ENCODE data around the gene PILRA. TPM values are rescaled to one million over a fixed set of nuclear protein-coding genes. Genes with fewer than 3 reads are reported as not detected.
"Not testable (repeated sequence)": the region's sequence is repeated elsewhere in the genome, so short reads cannot be mapped to it uniquely, and the experiment has no call there.

PILRA gene
- total RNA-seq, 1 donor from 2014 or later, result 0.82 TPM

- DNase-seq (ENCODE audit: low spot score in 2 of 2) (no peak), FAIRE-seq (no peak)
Observed at GRCh38 chr7:100432621-100433275, 59.5 kb downstream of the PILRA start.

GRCh38 chr7:100433276-100433591, 59.9 kb downstream of the PILRA start:
- FAIRE-seq, result no peak

DNA sequence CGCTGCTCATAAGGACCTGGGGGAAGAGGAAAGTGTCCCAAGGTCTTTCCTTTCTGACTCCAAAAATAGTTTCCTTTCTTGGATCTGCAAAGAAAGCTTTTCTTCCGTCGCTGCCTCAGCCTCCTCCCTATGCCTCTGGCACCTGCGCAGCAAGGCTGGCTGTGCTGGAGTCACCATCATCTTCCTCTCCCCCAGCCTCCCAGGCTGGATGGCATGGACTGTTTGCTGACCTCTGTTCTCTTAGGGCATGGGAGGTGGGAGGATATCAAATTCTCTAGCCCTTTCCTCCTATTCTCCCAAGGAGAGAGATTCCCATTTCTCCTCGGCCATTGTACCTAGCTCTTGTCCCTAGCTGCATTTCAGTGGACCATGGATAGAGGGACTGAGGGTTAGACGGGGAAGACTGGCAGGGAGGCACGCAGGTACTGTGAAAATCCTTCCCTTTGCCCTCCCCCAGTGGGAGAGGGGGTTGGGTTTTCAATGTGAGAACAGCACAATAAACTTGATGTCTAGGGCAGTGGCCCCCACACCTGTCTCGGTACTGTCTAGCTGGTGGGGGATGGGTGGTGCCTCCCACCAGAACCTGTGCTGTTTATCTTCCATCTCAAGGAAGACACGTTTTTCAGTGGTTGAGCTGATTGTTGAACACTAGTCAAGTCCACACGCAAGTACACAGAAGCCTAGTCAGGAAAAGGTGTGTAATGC, 60.5 kb downstream of the PILRA start:
- DNase-seq (ENCODE audit: low spot score in 2 of 2) (peak in 1 of 2 donors; percentile 5), FAIRE-seq (no peak)

More at GRCh38 chr7:100433276-100433591, 59.9 kb downstream of the PILRA start:
- DNase-seq (ENCODE audit: low spot score in 2 of 2), result no peak

GRCh38 chr7:100434297-100435144, 61.2 kb downstream of the PILRA start:
- no peak for FAIRE-seq
- peak in 1 of 2 donors; percentile 12 for DNase-seq (ENCODE audit: low spot score in 2 of 2)

DNA sequence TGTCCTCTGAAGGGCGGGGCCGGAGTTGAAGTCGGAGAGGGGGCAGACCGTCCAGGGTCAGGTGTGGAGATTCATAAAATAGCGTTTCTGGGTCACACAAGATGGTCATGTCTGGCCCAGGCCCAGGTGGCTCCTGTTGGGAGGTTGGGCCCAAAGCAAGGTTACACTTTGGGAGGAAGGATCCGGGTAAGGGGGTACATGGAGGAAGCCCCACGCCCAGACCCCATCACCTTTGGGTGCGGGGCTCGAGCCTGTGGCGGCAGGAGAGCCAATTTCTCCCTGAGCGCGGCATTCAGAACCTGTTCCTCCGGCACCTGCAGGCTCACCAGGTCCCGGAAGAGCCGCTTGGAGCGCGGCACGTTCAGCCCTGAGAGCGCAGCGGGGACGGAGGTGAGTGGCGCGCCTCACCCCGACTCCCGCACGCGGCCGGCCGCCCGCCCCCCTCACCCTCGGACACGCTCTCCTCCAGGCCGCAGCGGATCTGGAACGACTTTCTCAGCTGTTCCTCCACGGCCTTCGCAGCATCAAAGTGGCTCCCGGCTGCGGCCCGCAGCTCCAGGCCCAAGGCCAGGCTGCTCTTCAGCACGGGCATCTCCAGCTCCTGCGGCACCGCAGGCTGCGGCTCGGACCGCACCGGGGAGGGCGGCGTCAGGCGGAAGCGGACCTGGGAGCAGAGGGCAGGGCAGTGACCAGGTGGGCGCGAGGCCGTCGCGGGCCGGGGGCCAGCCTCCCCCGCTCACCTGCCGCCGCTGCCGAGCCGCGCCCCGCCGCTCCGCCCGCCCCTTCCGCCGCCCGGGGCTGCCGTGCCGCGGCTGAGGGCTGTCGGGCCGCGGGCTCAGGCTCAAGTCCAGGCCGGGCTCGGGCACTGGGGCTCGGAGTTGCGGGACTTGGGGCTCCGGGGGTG, 62.4 kb downstream of the PILRA start:
- FAIRE-seq (no peak), DNase-seq (ENCODE audit: low spot score in 2 of 2) (peak; percentile 53 to 62)

DNA sequence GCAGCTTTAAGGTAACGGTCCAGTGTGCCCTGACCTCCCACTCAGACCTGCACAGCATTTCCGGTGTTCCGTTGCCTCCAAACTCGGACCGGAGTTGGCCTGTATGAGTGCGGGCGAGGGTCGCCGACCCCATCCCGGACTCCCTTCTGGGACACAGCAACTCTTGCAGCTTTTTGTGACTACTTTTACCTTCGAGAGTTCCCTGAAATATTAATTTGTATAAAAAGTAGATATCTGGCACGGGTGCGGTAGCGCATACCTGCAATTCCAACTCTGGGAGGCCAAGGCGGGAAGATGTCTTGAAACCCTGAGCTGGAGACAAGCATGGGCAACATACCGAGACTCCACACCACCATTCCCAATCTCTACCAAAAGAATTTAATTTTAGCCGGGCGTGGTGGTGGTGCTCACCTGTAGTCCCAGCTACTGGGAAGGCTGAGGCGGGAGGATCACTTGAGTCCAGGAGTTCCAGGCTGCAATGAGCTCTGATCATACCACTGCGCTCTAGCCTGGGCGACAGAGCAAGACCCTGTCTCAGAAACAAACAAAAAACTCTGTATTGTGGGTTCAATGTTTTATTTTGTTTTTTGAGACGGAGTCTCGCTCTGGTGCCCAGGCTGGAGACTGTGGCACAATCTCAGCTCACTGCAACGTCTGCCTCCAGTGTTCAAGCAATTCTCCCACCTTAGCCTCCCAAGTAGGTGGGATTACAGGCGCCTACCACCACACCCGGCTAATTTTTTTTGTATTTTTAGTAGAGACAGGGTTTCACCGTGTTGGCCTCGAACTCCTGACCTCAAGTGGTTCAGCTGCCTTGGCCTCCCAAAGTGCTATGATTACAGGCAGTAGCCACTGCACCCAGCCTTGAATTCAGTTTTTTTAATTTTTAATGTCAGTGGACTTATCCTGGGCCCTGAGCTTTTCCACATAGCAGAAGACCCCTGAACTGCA, 64.1 kb downstream of the PILRA start:
- DNase-seq (ENCODE audit: low spot score in 2 of 2) (no peak), FAIRE-seq (no peak)

GRCh38 chr7:100438172-100438571, 64.9 kb downstream of the PILRA start:
- no peak for FAIRE-seq
- DNase-seq (ENCODE audit: low spot score in 2 of 2), result no peak

DNA sequence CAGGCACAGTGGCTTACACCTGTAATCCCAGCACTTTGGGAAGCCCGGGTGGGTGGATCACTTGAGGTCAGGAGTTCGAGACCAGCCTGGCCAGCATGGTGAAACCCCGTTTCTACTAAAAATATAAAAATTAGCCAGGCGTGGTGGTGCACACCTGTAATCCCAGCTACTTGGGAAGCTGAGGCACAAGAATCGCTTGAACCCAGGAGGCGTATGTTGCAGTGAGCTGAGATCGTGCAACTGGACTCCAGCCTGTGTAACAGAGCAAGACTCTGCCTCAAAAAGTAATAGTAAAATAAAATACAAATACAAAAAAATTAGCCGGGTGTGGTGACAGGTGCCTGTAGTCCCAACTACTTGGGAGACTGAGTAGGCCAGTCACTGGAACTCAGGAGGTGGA, 65.4 kb downstream of the PILRA start:
- DNase-seq (ENCODE audit: low spot score in 2 of 2); FAIRE-seq: not testable (repeated sequence)

- not testable (repeated sequence) for DNase-seq (ENCODE audit: low spot score in 2 of 2); FAIRE-seq
Observed at GRCh38 chr7:100439244-100439643, 66.0 kb downstream of the PILRA start.

DNA sequence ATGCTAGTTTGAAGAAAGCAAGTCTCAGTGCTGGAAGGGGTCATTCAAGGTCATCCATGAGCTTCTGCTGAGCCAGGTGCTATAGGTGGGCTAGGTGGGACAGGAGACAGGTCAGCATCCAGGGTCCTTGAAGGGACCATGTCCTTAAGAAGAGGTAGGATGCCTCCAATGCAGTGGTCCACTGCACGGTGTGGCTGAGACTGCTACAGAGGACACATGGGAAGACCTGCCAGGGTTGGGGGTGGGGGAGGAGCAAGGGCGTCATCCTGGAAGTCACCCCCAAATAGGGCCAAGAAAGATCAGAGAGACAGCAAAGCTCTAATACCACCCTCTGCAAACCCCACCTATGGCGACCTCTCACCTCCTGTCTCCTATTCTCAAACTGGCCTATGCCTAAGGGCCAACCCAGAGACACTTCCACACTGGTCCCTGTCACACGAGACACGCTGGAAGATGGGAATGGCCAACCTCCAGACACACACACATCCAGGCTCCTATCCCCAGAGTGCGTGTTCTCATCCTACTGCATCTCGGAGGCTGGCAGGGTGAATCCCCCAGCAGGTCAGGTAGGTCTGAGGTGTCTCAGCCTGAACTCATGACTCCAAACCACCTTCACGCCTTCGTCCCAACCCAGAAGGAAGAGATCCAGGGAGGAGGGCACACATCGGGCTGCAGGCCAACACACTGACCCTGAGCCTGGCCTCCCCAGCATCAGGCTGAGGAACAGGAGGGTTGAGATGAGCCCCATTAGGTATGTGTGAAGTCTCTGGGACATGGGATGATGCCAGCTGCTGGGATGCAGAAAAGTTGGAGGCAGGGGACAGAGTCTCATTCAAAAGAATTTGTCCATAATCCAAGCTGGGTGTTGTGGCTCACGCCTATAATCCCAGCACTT, 68.6 kb downstream of the PILRA start:
- FAIRE-seq (no peak), DNase-seq (ENCODE audit: low spot score in 2 of 2) (no peak)

- DNase-seq (ENCODE audit: low spot score in 2 of 2), result no peak
- FAIRE-seq, result no peak
Observed at GRCh38 chr7:100443096-100443840, 70.0 kb downstream of the PILRA start.

- FAIRE-seq (no peak), DNase-seq (ENCODE audit: low spot score in 2 of 2) (no peak)
Observed at GRCh38 chr7:100444311-100445278, 71.3 kb downstream of the PILRA start.

DNA sequence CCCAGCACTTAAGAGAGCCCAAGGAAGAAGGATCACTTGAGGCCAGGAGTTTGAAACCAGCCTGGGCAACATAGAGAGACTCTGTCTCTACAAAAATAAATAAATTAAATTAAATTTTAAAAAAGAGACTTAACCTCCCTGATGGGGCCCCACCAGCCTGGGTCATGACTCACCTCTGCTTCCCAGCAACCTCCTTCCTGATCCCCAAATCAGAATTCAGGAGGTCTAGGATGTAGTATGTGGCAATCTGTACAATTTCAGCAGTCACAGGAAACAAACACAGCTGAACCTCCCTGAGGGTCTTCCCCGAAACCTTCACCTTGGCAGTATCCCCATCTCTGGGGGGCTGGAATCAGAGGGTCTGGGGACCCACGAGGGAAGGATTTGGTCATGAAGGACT, 72.8 kb downstream of the PILRA start:
- no peak for DNase-seq (ENCODE audit: low spot score in 2 of 2)
- no peak for FAIRE-seq

DNA sequence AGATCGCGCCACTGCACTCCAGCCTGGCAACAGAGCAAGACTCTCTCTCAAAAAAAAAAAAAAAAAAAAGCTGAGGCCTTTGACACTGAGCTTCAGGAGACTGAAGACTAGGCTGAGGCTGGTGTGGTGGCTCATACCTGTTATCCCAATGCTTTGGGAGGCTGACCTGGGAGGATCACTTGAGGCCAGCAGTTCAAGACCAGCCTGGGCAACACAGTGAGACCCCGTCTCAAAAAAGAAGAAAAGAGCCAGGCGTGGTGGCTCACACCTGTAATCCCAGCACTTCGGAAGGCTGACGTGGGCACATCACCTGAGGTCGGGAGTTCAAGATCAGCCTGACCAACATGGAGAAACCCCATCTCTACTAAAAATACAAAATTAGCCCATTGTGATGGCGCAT, 74.1 kb downstream of the PILRA start:
- not testable (repeated sequence) for FAIRE-seq; DNase-seq (ENCODE audit: low spot score in 2 of 2)

DNA sequence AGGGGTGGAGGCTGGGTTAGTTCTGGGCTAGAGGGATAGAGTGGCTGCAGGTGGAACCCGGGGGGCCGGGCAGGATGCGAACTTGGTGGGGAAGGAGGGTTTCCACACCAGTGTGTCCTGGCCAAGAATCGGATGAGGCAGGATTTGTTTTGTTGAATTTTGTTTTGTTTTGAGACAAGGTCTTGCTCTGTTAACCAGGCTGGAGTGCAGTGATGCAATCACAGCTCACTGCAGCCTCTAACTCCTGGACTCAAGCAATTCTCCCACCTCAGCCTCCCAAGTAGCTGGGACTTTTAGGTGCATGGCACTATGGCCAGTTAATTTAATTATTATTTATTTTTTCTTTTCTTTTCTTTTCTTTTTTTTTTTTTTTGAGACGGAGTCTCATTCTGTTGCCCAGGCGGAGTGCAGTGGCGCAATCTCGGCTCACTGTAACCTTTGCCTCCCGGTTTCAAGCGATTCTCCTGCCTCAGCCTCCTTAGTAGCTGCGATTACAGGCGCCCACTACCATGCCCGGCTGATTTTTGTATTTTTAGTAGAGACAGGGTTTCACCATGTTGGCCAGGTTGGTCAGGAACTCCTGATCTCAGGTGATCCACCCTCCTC, 76.0 kb downstream of the PILRA start:
- no peak for FAIRE-seq

More for the DNA sequence above, 76.0 kb downstream of the PILRA start:
- DNase-seq (ENCODE audit: low spot score in 2 of 2), result no peak
